Ascending aorta (tissue), 2 donors: ENCODE measurements around the gene ISG20. TPM values are rescaled to one million over a fixed set of nuclear protein-coding genes. Genes with fewer than 3 reads are reported as not detected.

ENCODE experiments used
- DNase-seq, 2 donors: peaks; one replicate each; pipeline ENCODE4 v3.0.0-alpha.2; 2019; ENCODE audit warnings: low spot score in 2 of 2
- H3K27ac ChIP-seq, 2 donors: fragments of 200-600 bp; sonication (generic); one replicate each; pipeline ENCODE4 v1.5.1; 2016 to 2017; ENCODE audit warnings: mild to moderate bottlenecking in 1 of 2
- H3K27me3 ChIP-seq: fragments of 200-600 bp; sonication (generic); one replicate; pipeline ENCODE4 v1.5.1; 2017
- H3K36me3 ChIP-seq, 2 donors: fragments of 200-600 bp; sonication (generic); one replicate each; pipeline ENCODE4 v1.5.1; 2016
- H3K4me1 ChIP-seq, 2 donors: fragments of 200-600 bp; sonication (generic); one replicate each; pipeline ENCODE4 v1.5.1; 2016 to 2017; ENCODE audit warnings: mild to moderate bottlenecking in 1 of 2
- H3K4me3 ChIP-seq, 2 donors: fragments of 200-600 bp; sonication (generic); one replicate each; pipeline ENCODE4 v1.5.1; 2016 to 2017; ENCODE audit warnings: mild to moderate bottlenecking in 1 of 2
- H3K9me3 ChIP-seq, 2 donors: fragments of 200-600 bp; sonication (generic); one replicate each; pipeline ENCODE4 v1.5.1; 2016
- CTCF ChIP-seq, 3 experiments: fragments of 200-600 bp in 2 of 3; fragments of 450-650 bp in 1 of 3; sonication (generic) in 2 of 3; IDR thresholded peaks; one replicate each; pipeline ENCODE4 v1.5.1; 2016 to 2019; ENCODE audit warnings: antibody characterized with exemption in 3 of 3, mild to moderate bottlenecking in 1 of 3, moderate library complexity in 1 of 3
- intact Hi-C: fragments of 100-400 bp; cut with DNase I; formaldehyde crosslinking; loops from one replicate; pipeline ENCODE4 v1.15.1; 2023
- total RNA-seq: library from RNA; depleted of rRNA; stranded (reverse); fragments of >200 nt; gene quantifications from one replicate; pipeline ENCODE4 v1.1.0, GENCODE V29; 2016

The ISG20 gene
- total RNA-seq, 1 donor from 2014 or later = 5.3 TPM

DNA sequence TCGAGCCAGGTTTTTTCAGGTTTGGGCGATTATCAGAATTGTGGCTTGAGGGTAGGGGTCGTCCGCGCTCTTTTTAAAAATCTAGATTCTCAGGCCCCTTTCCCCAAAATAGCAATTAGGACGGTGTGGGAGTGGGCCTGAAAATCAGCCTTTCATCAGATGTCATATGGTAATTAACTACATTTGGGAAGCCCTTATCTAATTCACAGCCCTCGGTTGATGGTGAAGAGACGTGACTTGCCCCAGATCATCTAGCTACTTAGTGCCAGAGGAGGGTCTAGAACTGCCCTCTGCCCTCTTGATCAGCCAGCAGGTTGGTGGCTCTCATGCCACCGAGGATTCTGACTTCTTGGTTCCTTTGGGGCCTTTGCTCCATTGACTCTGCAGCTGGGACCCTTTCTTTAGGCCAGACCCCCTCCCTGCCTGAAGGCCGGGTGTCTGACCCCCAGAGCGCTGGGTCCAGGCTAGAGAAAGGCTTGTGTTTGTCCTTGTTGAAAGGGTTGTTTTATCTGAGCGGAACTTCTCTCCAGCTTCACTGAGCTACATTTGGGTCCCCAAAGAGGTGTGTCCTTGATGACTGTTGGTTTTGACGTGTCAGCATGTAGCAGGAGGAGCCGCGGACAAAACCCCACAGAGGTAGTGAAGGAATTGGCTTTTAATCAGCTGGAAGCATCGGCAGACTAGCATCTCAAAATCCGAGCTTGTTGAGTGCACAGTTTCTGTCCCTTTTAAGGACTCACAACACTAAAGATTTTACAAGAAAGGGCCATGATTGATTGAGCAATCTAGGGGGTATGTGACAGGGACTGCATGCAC is 16.8 kb upstream of the ISG20 start:
- DNase-seq = peak in 1 of 2 donors; percentile 59
- intact Hi-C loops = loop anchor here (1.0 to 10.0 kb wide), 4 partner anchors 16 to 712 kb away; partner anchors contain the start of genes MRPL46, MRPS11 and POLG
- peaks cover 5 to 26% of the 10 kb centered on the region in 2 donors for H3K4me1 ChIP-seq
- peak overlapping the region; percentile 91 to 93 for H3K27ac ChIP-seq
- no peak for TF ChIP-seq CTCF (IDR thresholded peaks at IDR 0.05)
- H3K4me3 ChIP-seq = peak overlapping the region; percentile 73 to 97
- H3K9me3 ChIP-seq = no peaks in the 10 kb centered on the region
- H3K27me3 ChIP-seq = no peaks in the 10 kb centered on the region
- H3K36me3 ChIP-seq = peaks cover 11% of the 10 kb centered on the region in 2 donors

DNA sequence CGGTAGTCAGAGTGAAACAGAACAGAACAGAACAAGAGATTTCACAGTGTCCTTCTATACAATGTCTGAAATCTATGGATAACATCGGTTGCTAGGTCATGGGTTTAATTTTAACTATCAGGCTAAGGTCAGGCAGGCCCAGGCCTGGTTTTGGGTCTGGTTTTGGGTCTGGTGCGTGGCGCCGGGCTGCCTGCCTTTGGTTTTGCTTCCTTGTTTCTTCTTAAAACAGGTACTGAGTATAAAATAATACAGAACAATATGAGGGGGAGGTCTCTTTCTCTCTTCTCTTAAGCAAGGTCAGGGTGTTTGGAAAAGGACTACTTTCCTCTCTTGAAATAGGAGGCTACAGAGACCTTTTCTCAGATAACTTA is 16.2 kb upstream of the ISG20 start:
- H3K9me3 ChIP-seq = no peaks in the 10 kb centered on the region
- no peaks in the 10 kb centered on the region for H3K27me3 ChIP-seq
- peaks cover 5 to 26% of the 10 kb centered on the region in 2 donors for H3K4me1 ChIP-seq
- intact Hi-C loops = loop anchor here (10.0 kb wide), 1 partner anchor 572 kb away; no protein-coding TSS in a partner anchor
- peak overlapping the region; percentile 73 to 97 for H3K4me3 ChIP-seq
- peak overlapping the region; percentile 91 to 93 for H3K27ac ChIP-seq
- no peak for TF ChIP-seq CTCF (IDR thresholded peaks at IDR 0.05)
- DNase-seq = peak in 1 of 2 donors; percentile 53
- H3K36me3 ChIP-seq = peaks cover 15 to 17% of the 10 kb centered on the region in 2 donors

DNA sequence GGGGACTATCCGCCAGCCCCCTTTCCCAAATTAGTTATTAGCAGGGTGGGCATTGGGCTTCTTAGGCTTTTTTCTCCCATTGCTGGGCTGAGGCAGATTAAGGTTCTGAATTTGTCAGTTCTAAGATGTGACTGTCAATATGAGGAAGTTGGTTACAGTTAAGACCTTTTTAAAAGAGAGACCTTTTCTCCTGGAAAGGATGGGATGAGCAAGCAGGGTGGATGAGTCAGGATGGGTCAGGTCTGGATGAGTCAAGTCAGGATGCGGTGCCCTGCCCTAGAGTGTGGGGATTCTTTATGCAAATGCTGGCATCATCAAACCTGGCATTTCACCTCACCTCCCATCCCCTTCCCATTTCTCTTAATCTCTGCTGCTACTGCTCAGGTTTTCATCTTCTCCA is 15.8 kb upstream of the ISG20 start:
- DNase-seq = peak in 1 of 2 donors; percentile 64
- no peaks in the 10 kb centered on the region for H3K27me3 ChIP-seq
- peaks cover 17 to 22% of the 10 kb centered on the region in 2 donors for H3K36me3 ChIP-seq
- peak overlapping the region; percentile 91 to 93 for H3K27ac ChIP-seq
- no peak for TF ChIP-seq CTCF (IDR thresholded peaks at IDR 0.05)
- intact Hi-C loops = loop anchor here (10.0 kb wide), 1 partner anchor 572 kb away; no protein-coding TSS in a partner anchor
- peaks cover 5 to 26% of the 10 kb centered on the region in 2 donors for H3K4me1 ChIP-seq
- H3K9me3 ChIP-seq = no peaks in the 10 kb centered on the region
- peak overlapping the region in 1 of 2 donors; percentile 97 for H3K4me3 ChIP-seq

DNA sequence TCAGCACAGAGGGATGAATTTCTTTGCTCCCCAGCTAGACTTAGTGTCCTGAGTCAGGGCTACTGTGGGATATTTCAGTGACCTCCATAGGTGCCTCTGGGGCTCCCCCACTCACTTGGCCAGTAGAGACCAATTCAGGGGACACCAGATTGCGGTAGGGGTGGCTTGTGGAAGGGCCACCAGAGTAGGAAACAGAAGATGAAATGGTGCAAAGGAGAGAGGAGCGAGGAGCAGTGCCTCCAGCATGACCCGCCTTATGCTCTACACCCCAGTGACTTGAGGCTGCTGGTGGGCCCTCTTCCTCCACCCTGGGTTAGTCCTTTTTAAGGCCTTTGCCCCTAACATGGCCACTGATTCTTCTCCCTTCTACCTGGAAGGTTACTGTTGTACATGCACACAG is 15.2 kb upstream of the ISG20 start:
- peak in 1 of 2 donors; percentile 55 for DNase-seq
- H3K4me1 ChIP-seq = peaks cover 5 to 26% of the 10 kb centered on the region in 2 donors
- H3K27ac ChIP-seq = peak overlapping the region; percentile 31 to 93

More for the DNA sequence above, 15.2 kb upstream of the ISG20 start:
- peaks cover 20 to 28% of the 10 kb centered on the region in 2 donors for H3K36me3 ChIP-seq
- no peak for TF ChIP-seq CTCF (IDR thresholded peaks at IDR 0.05)
- no peaks in the 10 kb centered on the region for H3K27me3 ChIP-seq
- peak overlapping the region in 1 of 2 donors; percentile 48 for H3K4me3 ChIP-seq
- intact Hi-C loops = loop anchor here (10.0 kb wide), 1 partner anchor 571 kb away; no protein-coding TSS in a partner anchor
- no peaks in the 10 kb centered on the region for H3K9me3 ChIP-seq
